ENCODE results near the gene FOXN4.

DNA sequence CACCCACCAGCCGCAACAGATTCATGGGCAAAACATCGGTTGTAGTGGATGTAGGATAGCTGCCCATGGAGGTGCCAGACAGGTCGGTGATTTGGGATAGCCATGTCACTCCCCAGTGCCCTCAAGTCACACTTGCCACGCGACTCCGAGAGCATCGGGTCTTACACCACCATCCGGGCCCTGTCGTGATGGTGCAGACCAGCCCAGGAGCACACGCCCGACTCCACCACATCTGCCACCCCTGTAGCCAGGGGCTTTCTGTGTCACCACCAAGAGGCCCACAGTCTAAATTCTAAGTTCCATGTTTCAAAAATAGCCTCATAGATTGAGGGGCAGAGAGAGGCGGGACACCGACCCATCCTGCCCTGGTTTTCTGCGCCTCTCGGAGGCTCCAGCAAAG lies 18.0 kb downstream of the FOXN4 start:
- TF ChIP-seq POLR2AphosphoS5 (IDR thresholded peaks at IDR 0.05), result no peak
- no peak for TF ChIP-seq CTCF (IDR thresholded peaks at IDR 0.05; ENCODE audit: poor library complexity, severe bottlenecking)
- TF ChIP-seq EP300 (conservative IDR thresholded peaks at IDR 0.05; ENCODE audit: poor library complexity, severe bottlenecking), result no peak
- TF ChIP-seq SMC3 (conservative IDR thresholded peaks at IDR 0.05; ENCODE audit: poor library complexity), result no peak
- TF ChIP-seq REST (IDR thresholded peaks at IDR 0.05; ENCODE audit: borderline replicate concordance), result no peak

Measured in neural cell (in vitro differentiated cells).